Astrocyte (in vitro differentiated cells and primary cell): ENCODE results near the gene NUP214.

ENCODE experiments used
- EZH2 ChIP-seq: IDR thresholded peaks from 2 replicates; pipeline ENCODE4 v1.6.1; 2012; ENCODE audit warnings: mild to moderate bottlenecking, low read length, inconsistent platforms; ENCODE audit not compliant: insufficient read depth
- TF ChIP-seq, protein P1 (sequence below): IDR thresholded peaks from 2 replicates; pipeline ENCODE4 v1.5.1; 2011; ENCODE audit warnings: low read depth, mild to moderate bottlenecking, inconsistent platforms, low read length, moderate library complexity; ENCODE audit not compliant: insufficient read depth

DNA sequence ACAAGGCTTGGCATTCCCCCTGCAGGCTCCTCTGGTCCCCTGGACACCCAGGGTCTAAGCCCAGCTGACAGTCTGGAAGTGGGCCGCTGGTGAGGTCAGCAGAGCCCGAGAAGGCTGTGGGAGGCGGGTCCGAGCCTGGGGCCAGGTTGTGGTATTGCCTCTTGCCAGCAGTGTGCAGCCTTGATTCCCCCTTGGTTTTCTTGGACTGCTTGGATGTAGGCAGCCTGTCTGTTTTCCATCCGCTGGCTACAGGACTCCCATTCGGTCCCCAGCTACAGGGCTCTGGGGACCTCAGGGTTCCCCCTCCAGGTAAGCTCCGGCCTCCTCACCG, 27.5 kb upstream of the NUP214 start:
- TF ChIP-seq, protein P1, sequence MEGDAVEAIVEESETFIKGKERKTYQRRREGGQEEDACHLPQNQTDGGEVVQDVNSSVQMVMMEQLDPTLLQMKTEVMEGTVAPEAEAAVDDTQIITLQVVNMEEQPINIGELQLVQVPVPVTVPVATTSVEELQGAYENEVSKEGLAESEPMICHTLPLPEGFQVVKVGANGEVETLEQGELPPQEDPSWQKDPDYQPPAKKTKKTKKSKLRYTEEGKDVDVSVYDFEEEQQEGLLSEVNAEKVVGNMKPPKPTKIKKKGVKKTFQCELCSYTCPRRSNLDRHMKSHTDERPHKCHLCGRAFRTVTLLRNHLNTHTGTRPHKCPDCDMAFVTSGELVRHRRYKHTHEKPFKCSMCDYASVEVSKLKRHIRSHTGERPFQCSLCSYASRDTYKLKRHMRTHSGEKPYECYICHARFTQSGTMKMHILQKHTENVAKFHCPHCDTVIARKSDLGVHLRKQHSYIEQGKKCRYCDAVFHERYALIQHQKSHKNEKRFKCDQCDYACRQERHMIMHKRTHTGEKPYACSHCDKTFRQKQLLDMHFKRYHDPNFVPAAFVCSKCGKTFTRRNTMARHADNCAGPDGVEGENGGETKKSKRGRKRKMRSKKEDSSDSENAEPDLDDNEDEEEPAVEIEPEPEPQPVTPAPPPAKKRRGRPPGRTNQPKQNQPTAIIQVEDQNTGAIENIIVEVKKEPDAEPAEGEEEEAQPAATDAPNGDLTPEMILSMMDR: no peak
- no peak for TF ChIP-seq EZH2
